ENCODE data around the gene RIPPLY2. TPM values are rescaled to one million over a fixed set of nuclear protein-coding genes. Genes with fewer than 3 reads are reported as not detected.

The RIPPLY2 gene
- total RNA-seq, 2 donors from 2014 or later = not detected

DNA sequence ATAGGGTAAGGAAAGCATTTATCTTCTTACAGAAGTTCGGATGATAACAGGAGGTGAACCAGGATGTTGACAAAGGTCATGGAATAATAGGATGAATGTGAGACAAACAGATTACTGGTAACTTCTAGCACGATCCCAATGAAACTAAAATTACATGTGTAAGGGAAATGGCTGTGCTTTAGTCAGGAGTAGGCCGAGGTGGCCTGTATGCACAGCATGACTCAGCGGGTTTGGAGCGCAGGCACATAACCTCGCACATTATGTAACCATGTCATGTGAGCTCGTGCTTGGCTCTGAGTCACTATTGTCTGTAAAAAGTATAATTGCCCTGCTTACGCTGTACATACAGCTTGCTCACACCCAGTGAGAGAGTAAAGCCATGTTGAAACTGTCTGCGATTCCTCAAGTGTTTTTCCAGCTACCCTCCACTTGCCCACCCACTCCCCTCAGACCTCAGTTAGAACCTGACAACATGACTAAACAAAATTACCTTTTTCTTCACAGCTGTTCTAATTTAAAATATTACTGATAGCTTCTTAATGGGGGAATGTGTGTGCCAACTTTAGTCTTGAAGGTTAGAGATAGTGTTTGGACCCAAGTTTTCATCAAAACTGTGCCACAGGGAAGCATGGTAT, 14.5 kb downstream of the RIPPLY2 start:
- ATAC-seq (replicated peaks in 1 of 2) = no peak
- peak; percentile 10 to 11 for DNase-seq
- Mint-ChIP-seq H3K4me3 (no peak overlapping the region), H3K27ac (no peak overlapping the region), H3K9me3 (peaks cover 6% of the 10 kb centered on the region in 2 donors), H3K27me3 (ENCODE audit: low read depth) (no peaks in the 10 kb centered on the region), H3K4me1 (ENCODE audit: low read depth) (peaks cover 8% of the 10 kb centered on the region), H3K36me3 (ENCODE audit: insufficient read depth in 2 of 2) (peaks cover 9 to 30% of the 10 kb centered on the region in 2 donors)

DNA sequence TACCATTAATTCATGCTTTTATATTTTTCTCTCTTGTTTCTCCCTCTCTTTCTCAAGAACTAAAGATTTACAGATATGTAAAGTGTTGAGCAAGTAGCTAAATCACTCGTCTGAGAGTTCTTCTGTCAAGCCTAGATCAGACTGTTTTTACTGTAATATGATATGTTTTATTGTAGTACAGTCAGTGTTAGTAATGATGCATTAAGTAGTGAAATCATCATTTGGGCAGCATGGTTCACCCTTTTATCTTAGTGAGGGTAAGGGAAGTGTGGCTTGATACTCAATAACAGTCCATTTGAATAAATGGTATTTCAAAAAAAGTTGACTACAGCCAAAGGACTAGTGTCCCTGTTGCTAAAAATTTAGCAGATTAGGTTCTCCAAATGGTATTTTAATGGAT, 15.5 kb downstream of the RIPPLY2 start:
- no peak for DNase-seq
- peaks cover 16% of the 10 kb centered on the region for H3K4me1 Mint-ChIP-seq (ENCODE audit: low read depth)
- peaks cover 6% of the 10 kb centered on the region in 2 donors for H3K9me3 Mint-ChIP-seq
- H3K27ac Mint-ChIP-seq = no peak overlapping the region
- no peak for ATAC-seq (replicated peaks in 1 of 2)
- H3K36me3 Mint-ChIP-seq (ENCODE audit: insufficient read depth in 2 of 2) = peaks cover 9 to 30% of the 10 kb centered on the region in 2 donors
- H3K4me3 Mint-ChIP-seq = no peak overlapping the region
- no peaks in the 10 kb centered on the region for H3K27me3 Mint-ChIP-seq (ENCODE audit: low read depth)

GRCh38 chr6:83870649-83871048, 17.5 kb downstream of the RIPPLY2 start:
- Mint-ChIP-seq H3K4me3 (no peak overlapping the region), H3K27me3 (ENCODE audit: low read depth) (no peaks in the 10 kb centered on the region), H3K36me3 (ENCODE audit: insufficient read depth in 2 of 2) (peaks cover 9 to 27% of the 10 kb centered on the region in 2 donors), H3K4me1 (ENCODE audit: low read depth) (peaks cover 18% of the 10 kb centered on the region), H3K27ac (no peak overlapping the region), H3K9me3 (peaks cover 6% of the 10 kb centered on the region in 2 donors)
- ATAC-seq (replicated peaks in 1 of 2) = no peak
- DNase-seq = no peak

GRCh38 chr6:83872386-83873118, 19.4 kb downstream of the RIPPLY2 start:
- peaks cover 18% of the 10 kb centered on the region for H3K4me1 Mint-ChIP-seq (ENCODE audit: low read depth)
- no peak for ATAC-seq (replicated peaks in 1 of 2)
- no peaks in the 10 kb centered on the region for H3K27me3 Mint-ChIP-seq (ENCODE audit: low read depth)
- no peak overlapping the region for H3K27ac Mint-ChIP-seq
- peaks cover 2 to 11% of the 10 kb centered on the region in 2 donors for H3K36me3 Mint-ChIP-seq (ENCODE audit: insufficient read depth in 2 of 2)
- no peak for DNase-seq
- no peaks in the 10 kb centered on the region for H3K9me3 Mint-ChIP-seq
- H3K4me3 Mint-ChIP-seq = no peak overlapping the region

GRCh38 chr6:83873869-83874268, 20.7 kb downstream of the RIPPLY2 start:
- no peak for ATAC-seq (replicated peaks in 1 of 2)
- Mint-ChIP-seq H3K4me3 (no peak overlapping the region), H3K9me3 (no peaks in the 10 kb centered on the region), H3K4me1 (ENCODE audit: low read depth) (peaks cover 20% of the 10 kb centered on the region), H3K36me3 (ENCODE audit: insufficient read depth in 2 of 2) (peaks cover 0 to 2% of the 10 kb centered on the region in 2 donors), H3K27me3 (ENCODE audit: low read depth) (no peaks in the 10 kb centered on the region), H3K27ac (peak overlapping the region; percentile 79)
- DNase-seq = no peak

GRCh38 chr6:83875843-83876242, 22.7 kb downstream of the RIPPLY2 start:
- Mint-ChIP-seq H3K27ac (no peak overlapping the region), H3K9me3 (no peaks in the 10 kb centered on the region), H3K4me1 (ENCODE audit: low read depth) (peaks cover 28% of the 10 kb centered on the region), H3K4me3 (no peak overlapping the region), H3K36me3 (ENCODE audit: insufficient read depth in 2 of 2) (peaks cover 0 to 2% of the 10 kb centered on the region in 2 donors), H3K27me3 (ENCODE audit: low read depth) (no peaks in the 10 kb centered on the region)
- ATAC-seq (replicated peaks in 1 of 2) = no peak
- no peak for DNase-seq

GRCh38 chr6:83878902-83879644, 25.9 kb downstream of the RIPPLY2 start:
- no peak overlapping the region for H3K27ac Mint-ChIP-seq
- H3K27me3 Mint-ChIP-seq (ENCODE audit: low read depth) = no peaks in the 10 kb centered on the region
- DNase-seq = no peak
- no peaks in the 10 kb centered on the region for H3K9me3 Mint-ChIP-seq
- H3K4me3 Mint-ChIP-seq = no peak overlapping the region
- H3K4me1 Mint-ChIP-seq (ENCODE audit: low read depth) = peaks cover 22% of the 10 kb centered on the region
- ATAC-seq (replicated peaks in 1 of 2) = no peak
- no peaks in the 10 kb centered on the region for H3K36me3 Mint-ChIP-seq (ENCODE audit: insufficient read depth in 2 of 2)

- H3K4me3 Mint-ChIP-seq = no peak overlapping the region
- no peaks in the 10 kb centered on the region for H3K36me3 Mint-ChIP-seq (ENCODE audit: insufficient read depth in 2 of 2)
- DNase-seq = no peak
- no peaks in the 10 kb centered on the region for H3K27me3 Mint-ChIP-seq (ENCODE audit: low read depth)
- peaks cover 28% of the 10 kb centered on the region for H3K4me1 Mint-ChIP-seq (ENCODE audit: low read depth)
- no peaks in the 10 kb centered on the region for H3K9me3 Mint-ChIP-seq
- peak overlapping the region; percentile 70 for H3K27ac Mint-ChIP-seq
- ATAC-seq (replicated peaks in 1 of 2) = no peak
Measured at GRCh38 chr6:83879746-83880145, 26.6 kb downstream of the RIPPLY2 start.

- no peak overlapping the region for H3K4me3 Mint-ChIP-seq
- ATAC-seq (replicated peaks in 1 of 2) (no peak), DNase-seq (no peak)
- no peak overlapping the region for H3K27ac Mint-ChIP-seq
- no peaks in the 10 kb centered on the region for H3K36me3 Mint-ChIP-seq (ENCODE audit: insufficient read depth in 2 of 2)
- H3K9me3 Mint-ChIP-seq = no peaks in the 10 kb centered on the region
- H3K27me3 Mint-ChIP-seq (ENCODE audit: low read depth) = no peaks in the 10 kb centered on the region
- peaks cover 28% of the 10 kb centered on the region for H3K4me1 Mint-ChIP-seq (ENCODE audit: low read depth)
Measured at GRCh38 chr6:83883240-83883639, 30.1 kb downstream of the RIPPLY2 start.

- ATAC-seq (replicated peaks in 1 of 2) (peak; percentile 59 to 65), DNase-seq (no peak)
- Mint-ChIP-seq H3K4me1 (ENCODE audit: low read depth) (peaks cover 22% of the 10 kb centered on the region), H3K9me3 (no peaks in the 10 kb centered on the region), H3K27me3 (ENCODE audit: low read depth) (no peaks in the 10 kb centered on the region), H3K36me3 (ENCODE audit: insufficient read depth in 2 of 2) (no peaks in the 10 kb centered on the region), H3K4me3 (no peak overlapping the region), H3K27ac (no peak overlapping the region)
Measured at GRCh38 chr6:83884523-83884922, 31.4 kb downstream of the RIPPLY2 start.

GRCh38 chr6:83885984-83886383, 32.8 kb downstream of the RIPPLY2 start:
- DNase-seq = no peak
- H3K36me3 Mint-ChIP-seq (ENCODE audit: insufficient read depth in 2 of 2) = no peaks in the 10 kb centered on the region
- no peaks in the 10 kb centered on the region for H3K9me3 Mint-ChIP-seq
- peaks cover 18% of the 10 kb centered on the region for H3K4me1 Mint-ChIP-seq (ENCODE audit: low read depth)
- no peak for ATAC-seq (replicated peaks in 1 of 2)
- no peaks in the 10 kb centered on the region for H3K27me3 Mint-ChIP-seq (ENCODE audit: low read depth)
- H3K27ac Mint-ChIP-seq = no peak overlapping the region
- H3K4me3 Mint-ChIP-seq = no peak overlapping the region

DNA sequence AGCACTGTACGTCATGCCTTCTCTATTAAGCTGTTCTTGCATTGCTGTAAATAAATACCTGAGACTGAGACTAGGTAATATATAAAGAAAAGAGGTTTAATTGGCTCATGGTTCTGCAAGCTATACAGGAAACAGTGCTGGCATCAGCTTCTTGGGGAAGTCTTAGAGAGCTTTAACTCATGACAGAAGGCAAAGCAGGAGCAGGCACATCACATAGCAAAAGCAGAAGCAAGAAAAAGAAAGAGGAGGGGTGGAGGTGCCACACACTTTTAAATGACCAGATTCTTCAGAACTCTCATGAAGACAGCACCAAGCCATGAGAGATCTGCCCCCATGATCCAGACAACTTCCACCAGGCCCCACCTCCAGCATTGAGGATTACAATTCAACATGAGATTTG, 36.5 kb downstream of the RIPPLY2 start:
- H3K27ac Mint-ChIP-seq = no peak overlapping the region

GRCh38 chr6:83890520-83890919, 37.4 kb downstream of the RIPPLY2 start:
- H3K27ac Mint-ChIP-seq = no peak overlapping the region
- no peak for DNase-seq
- H3K9me3 Mint-ChIP-seq = no peaks in the 10 kb centered on the region
- no peak for ATAC-seq (replicated peaks in 1 of 2)
- H3K36me3 Mint-ChIP-seq (ENCODE audit: insufficient read depth in 2 of 2) = peaks cover 0 to 5% of the 10 kb centered on the region in 2 donors
- H3K4me3 Mint-ChIP-seq = no peak overlapping the region
- H3K27me3 Mint-ChIP-seq (ENCODE audit: low read depth) = no peaks in the 10 kb centered on the region
- H3K4me1 Mint-ChIP-seq (ENCODE audit: low read depth) = no peaks in the 10 kb centered on the region

More for the DNA sequence above, 36.5 kb downstream of the RIPPLY2 start:
- ATAC-seq (replicated peaks in 1 of 2) (no peak), DNase-seq (no peak)
- H3K4me1 Mint-ChIP-seq (ENCODE audit: low read depth) = peaks cover under 1% of the 10 kb centered on the region
- H3K4me3 Mint-ChIP-seq = no peak overlapping the region
- no peaks in the 10 kb centered on the region for H3K9me3 Mint-ChIP-seq
- peaks cover 0 to 5% of the 10 kb centered on the region in 2 donors for H3K36me3 Mint-ChIP-seq (ENCODE audit: insufficient read depth in 2 of 2)
- no peaks in the 10 kb centered on the region for H3K27me3 Mint-ChIP-seq (ENCODE audit: low read depth)

Measured in activated T-cell treated with anti-CD3 and anti-CD28 coated beads, Interleukin-2, amount 50 U/mL, for 72 hours (primary cell).